Activated CD4-positive, CD25-positive, alpha-beta regulatory T cell treated with anti-CD3 and anti-CD28 coated beads, Interleukin-2, amount 50 U/mL, for 16 hours (primary cell): ENCODE results near the gene FUCA2.
A peak's percentile ranks its signal among the peaks of the same experiment; 100 is the strongest.

Experiments used
- DNase-seq: peaks from one replicate; pipeline ENCODE4 v3.0.0-alpha.2; 2020; ENCODE audit warnings: low read depth, low spot score

The FUCA2 gene

DNA sequence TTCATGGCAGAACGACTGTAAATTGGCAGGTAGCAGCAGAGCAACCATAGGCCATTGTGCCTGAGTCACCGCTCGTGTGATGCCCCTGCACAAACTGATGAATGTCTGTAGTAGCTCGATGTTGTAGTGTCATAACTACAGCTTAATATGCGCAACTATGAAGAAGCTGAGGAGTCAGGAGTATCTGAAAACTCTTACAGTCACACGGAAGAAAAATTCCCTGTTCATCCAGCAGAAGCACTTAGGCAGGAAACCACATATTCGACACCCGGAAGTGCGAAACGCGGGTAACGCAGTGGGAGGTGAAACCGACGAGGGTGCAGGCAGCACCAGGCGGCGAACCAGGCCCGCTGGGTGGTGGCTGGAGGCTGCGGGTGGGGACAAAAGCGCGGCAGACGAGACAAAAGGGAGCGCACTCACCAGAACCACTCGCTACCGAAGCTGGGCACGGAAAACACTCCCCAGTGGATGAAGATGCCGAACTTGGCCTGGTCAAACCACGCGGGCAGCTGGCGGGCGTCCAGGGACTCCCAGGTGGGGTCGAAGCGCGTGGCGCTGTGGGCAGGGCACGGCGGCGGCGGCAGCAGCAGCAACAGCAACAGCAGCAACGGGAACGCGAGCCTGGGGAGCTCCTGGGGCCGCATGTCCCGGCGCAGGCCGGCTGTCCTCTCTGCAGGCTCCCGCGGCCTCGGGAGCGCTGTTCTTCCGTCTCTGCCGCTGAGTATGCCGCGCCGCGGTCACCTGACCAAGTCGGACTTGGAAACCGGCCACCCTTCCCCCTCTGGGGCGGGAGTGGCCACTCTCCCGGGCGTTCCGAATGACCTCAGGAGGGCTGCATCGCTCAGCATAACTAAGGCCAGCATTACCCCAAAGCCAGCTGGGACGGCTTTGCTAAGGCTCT is at the start of gene FUCA2:
TSS of gene FUCA2 (minus strand) at position 730 of the 901 bp plus-strand sequence. CDS start at position 644, 86 bp downstream.
- DNase-seq, result peak; percentile 36

DNA sequence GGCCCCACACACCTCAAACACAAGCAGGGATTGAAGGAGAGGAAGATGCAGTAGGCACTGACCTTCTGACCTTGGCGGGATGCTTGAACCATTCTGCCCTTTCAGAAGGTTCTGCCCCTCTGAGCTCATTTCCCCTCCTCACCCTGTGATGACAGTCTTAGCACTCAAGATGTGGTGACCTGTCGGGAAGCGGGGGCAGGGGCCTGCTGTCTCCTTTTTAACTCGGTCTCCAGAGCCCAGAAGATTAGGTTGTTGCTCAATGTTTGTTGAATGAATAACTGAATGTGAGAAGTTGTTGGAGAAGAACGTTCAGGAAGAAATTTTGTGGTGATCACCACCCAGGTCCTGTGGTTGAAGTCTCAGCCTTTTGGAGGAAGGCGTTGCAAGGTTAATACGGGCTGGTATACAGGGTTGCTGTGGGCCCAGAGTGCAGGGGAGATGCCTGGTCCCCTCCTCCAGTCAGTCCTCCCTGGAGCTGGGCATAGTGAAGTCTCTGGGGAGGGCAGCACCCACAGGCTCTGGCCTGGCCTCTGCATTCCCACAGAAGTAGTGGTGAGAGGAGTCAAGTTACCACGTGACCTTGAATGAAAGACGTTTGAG is 49.7 kb upstream of the FUCA2 start:
- no peak for DNase-seq

- DNase-seq, result no peak
Observed at GRCh38 chr6:143559051-143559660, 47.6 kb upstream of the FUCA2 start.

GRCh38 chr6:143556529-143556928 is 45.0 kb upstream of the FUCA2 start:
- DNase-seq, result no peak

DNA sequence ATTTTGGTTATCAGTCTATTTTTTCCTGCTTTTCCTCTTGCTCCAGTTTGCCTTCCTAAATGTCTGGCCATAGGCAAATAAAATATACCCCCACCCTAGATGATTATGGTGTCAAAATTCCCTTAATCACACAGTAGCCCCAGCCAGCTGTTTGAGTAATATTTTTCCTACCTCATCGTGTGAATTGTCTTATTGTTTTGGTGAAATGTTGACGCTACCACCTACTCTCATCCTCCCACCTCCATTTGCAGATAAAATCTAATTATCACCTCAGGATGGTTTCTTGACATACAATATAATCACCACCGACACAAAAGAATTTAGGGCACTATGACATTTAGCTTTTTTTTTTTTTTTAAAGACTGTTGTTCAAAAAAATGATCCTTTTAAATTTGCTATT is 44.1 kb upstream of the FUCA2 start:
- no peak for DNase-seq

GRCh38 chr6:143555071-143555492 is 43.6 kb upstream of the FUCA2 start:
- no peak for DNase-seq

DNA sequence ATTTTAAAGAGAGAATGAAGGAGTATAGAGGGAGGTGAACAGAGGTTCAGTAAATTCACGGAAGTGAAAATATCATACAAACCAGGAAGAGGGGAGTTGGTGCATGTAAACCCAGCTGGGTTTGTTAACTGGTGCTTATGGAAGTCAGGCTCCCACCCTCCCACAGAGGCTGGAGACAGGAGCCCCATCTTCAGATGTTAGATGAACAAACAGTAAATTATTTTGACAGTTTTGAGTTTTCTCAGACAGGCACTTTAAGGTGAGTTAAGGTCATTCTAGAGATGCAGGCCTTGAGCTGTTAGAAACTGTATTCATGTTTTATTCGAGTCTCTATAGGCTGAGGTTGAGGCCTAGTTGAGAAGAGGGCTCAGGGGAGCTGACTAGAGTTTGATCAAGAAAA is 41.8 kb upstream of the FUCA2 start:
- DNase-seq, result no peak

DNA sequence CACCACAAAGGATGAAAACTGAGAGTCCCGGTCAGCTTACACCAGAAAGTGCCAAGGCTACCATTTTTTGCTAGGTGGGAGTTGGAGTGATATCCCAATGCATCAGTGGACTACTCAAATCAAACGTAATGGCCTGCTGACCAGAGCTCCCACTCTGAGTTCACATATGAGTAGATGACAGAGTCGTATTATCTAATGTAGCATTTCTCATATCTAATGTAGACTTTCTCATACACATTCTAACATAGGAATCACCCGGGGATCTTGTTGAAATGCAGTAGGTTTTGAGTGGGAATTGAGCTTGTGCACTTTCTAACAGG is 38.4 kb upstream of the FUCA2 start:
- no peak for DNase-seq

- DNase-seq, result no peak
Observed at GRCh38 chr6:143549221-143549948, 37.9 kb upstream of the FUCA2 start.

GRCh38 chr6:143546599-143546998 is 35.1 kb upstream of the FUCA2 start:
- no peak for DNase-seq

- no peak for DNase-seq
Observed at GRCh38 chr6:143545976-143546547, 34.5 kb upstream of the FUCA2 start.

GRCh38 chr6:143545165-143545564 is 33.6 kb upstream of the FUCA2 start:
- DNase-seq, result no peak

- no peak for DNase-seq
Observed at GRCh38 chr6:143544011-143544696, 32.6 kb upstream of the FUCA2 start.

DNA sequence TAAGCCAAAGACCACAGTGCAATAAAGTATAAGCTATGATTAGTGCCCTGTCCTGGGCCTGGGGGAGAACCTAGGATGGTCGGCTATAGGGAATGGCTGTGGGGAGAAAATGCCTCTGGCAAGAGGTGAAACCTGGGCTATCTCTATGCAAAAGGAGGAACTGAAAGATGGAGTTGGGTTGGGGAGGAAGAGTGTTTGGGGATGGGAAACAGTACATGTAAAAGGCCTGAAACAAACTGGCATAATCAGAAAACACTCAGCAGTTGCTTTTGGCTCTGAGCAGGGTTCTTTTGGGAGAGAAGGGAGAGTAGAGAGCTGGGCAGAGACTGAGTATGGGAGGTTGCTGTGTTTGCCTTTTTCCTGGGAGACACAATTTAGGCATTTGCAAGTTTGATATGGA is 31.9 kb upstream of the FUCA2 start:
- no peak for DNase-seq

DNA sequence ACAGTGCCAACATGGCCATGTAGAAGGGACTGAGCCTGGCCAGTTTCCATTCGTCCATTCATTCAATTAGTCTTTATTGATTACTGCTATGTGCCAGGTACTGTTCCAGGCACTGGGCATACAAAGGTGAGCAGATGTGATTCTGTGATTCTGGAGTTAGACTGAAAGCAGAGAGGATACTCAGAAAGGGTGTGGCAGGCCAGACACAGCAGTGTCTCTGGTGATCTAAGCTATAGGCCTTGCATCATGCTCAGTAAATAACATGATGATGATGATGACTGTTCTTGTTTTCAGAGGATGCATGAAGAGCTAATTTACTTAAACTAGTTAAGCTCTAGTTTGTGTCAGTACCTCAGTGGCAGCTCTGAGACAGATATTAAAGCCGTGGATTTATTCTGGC is 31.4 kb upstream of the FUCA2 start:
- DNase-seq, result no peak

- no peak for DNase-seq
Observed at GRCh38 chr6:143540192-143540591, 28.7 kb upstream of the FUCA2 start.

- no peak for DNase-seq
Observed at GRCh38 chr6:143539734-143540133, 28.2 kb upstream of the FUCA2 start.

DNA sequence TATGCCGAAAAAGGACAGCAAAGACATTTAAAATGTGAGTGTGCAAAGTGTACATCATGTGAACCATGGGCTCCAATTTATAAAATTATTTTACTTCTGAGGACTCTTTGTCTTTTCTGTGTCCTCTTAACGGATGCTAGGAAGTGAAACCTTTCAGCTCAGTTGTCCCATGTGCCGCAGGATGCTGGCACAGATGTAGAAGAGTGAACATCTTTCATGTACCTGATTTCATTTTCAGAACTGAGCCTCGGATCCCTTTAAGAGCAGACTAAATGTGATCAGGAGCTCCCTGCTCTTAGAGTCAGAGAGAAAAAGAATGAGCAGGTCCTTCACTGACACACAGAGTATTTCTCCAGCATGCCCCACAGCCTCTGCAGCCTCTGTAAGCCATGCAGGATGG is 27.6 kb upstream of the FUCA2 start:
- no peak for DNase-seq

DNA sequence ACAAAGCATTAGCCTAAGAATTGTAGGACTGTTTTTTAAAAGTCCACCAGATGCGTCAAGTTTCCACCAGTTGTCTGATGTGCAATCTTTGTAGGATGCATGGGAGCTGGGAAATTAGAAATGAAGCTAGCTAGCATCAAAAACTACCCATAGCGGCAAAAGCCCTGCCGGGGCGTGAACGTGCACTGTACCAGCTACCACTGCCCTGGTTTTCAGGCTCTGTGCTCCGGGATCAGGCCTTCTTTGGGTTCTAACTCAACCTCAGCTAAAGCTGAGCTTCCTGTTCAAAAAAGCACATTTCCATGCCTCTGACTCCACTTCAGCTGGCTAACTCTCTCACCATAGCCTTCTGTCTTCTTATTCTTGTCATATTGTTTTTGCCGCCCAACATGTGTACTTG is 26.9 kb upstream of the FUCA2 start:
- no peak for DNase-seq

GRCh38 chr6:143536866-143537691 is 25.6 kb upstream of the FUCA2 start:
- peak; percentile 34 for DNase-seq
